DMS153 treated with DMSO at 0.1 percent for 48 hours (cell line): ENCODE results near the gene SNX9.
"Not testable (repeated sequence)": the region's sequence is repeated elsewhere in the genome, so short reads cannot be mapped to it uniquely, and the experiment has no call there.

Source experiments
- DNase-seq: peaks from one replicate; lab custom pipeline; 2025; ENCODE audit not compliant: unreplicated experiment; lab: John Stamatoyannopoulos, UW

Gene SNX9

DNA sequence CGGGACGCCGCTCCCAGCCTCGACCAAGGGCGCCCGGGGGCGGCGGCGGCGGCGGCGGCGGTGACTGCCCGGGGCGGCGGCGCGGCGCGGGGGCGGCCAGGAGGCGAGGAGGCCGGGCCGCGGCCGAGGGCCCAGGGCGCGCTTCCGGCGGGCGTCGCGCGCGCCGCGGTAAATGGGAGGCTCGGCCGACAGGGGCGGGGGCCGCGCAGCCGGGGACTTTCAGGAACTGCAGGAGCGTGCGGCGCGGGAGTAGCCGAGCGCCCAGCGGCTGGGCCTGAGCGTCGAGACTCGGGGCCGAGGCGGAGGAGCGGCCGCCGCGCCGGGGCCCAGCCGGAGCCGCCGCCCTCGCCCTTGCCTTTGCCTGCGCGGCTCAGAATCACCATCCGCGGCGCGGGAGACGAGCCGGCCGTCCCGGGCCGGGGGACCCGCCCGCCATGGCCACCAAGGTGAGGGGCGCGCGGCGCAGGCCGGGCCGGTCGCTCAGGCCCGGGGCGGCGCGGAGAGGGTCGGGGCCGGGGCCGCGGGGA, at the start of gene SNX9:
TSS of gene SNX9 (plus strand) at position 246 of the 527 bp plus-strand sequence. CDS start at position 435, 189 bp downstream.
- peak; percentile 65 for DNase-seq

GRCh38 chr6:157773248-157773773, 49.7 kb upstream of the SNX9 start:
- DNase-seq = no peak

- DNase-seq = no peak
Measured at GRCh38 chr6:157774153-157775135, 48.6 kb upstream of the SNX9 start.

DNA sequence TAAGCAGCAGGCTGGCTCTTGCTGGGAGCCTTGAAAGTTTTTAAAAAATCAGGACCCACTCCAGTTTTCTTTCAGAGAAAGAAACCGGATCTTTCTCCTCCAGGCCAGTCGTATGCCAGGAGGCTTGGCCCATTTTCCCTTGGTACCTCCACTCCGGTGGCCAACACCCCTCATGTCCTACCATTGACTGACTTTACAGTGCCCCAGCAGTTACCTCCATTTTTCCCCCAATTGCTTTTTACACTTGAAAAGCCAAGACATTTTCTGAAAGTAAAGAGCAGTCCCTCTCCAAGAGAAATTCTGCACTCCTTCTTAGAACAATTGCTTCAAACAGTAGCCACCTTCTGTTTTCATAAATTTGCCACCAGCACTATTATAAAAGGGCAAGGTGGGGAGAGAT, 47.7 kb upstream of the SNX9 start:
- no peak for DNase-seq

- DNase-seq = no peak
Measured at GRCh38 chr6:157777344-157777743, 45.7 kb upstream of the SNX9 start.

DNA sequence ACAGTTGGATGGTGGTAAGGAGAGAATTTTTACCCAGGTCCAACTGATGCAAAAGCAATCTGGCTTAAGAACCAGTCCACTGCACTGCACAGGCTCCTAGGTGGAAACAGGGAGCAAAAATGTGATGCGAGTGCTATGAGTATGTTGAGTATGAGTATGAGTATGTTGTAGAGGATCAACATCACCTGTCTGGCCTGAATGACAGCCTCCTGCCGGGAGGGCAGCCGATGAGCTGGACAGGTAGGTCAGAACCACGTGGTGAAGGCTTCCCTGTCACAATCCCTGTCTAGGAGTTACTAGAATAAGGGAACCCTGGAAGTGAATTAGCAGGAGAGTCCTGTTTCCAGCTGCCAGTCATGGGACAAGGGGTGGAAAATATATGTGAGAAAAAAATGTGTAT, 44.3 kb upstream of the SNX9 start:
- no peak for DNase-seq

GRCh38 chr6:157779705-157780604, 43.1 kb upstream of the SNX9 start:
- DNase-seq = no peak

DNA sequence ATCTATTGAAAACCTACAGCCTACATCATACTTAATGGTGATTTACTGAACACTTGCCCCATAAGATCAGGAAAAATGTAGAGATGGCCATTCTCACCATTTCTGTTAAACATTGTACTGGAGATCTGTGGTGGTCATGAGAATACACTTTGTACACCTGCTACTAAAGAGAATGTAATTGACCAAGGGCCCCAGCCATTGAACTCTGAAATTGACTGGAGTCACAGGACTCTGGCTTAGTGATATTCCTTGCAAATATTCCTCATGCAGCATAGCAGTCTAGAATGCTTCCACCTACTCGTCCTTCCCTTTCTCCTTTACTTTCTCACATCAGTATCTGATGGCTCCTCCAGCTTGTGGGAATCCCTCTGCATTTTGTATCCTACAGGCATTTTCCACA, 37.4 kb upstream of the SNX9 start:
- no peak for DNase-seq

- DNase-seq = no peak
Measured at GRCh38 chr6:157786221-157786620, 36.8 kb upstream of the SNX9 start.

DNA sequence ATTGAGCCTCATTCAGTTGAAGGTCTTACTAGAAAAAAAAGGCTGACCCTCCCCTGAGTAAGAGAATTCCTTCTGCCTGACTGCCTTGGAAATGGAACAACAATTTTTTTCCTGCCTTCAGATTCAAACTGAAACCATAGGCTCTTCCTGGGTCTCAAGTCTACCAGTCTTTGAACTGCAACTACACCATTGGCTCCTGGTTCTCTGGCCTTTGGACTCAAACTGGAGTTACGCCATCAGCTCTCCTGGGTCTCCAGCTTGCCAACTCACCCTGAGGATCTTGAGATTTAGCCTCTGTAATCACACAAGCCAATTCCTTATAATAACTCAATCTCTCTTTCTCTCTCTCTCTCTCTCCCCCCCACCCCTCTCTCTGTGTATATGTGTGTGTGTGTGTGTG, 36.0 kb upstream of the SNX9 start:
- DNase-seq = no peak

GRCh38 chr6:157788180-157788579, 34.9 kb upstream of the SNX9 start:
- no peak for DNase-seq

DNA sequence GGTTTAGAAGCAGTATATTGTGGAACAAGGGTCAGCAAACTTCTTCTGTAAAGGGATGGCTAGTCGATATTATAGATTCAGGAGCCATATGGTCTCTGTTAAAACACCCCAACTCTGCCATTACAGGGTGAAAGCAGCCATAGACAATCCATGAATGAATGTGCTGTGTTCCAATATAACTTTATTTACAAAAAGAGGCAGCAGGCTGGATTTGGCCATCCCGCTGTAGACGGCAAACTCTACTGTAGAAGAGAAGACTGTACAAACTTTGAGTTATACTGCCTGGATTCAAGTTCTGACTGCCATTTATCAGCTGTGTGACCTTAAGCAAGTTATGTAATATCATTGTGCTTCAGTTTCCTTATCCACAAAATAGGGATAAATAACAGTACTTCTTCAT, 33.7 kb upstream of the SNX9 start:
- DNase-seq = no peak

- no peak for DNase-seq
Measured at GRCh38 chr6:157789861-157790260, 33.2 kb upstream of the SNX9 start.

- no peak for DNase-seq
Measured at GRCh38 chr6:157790548-157791160, 32.4 kb upstream of the SNX9 start.

GRCh38 chr6:157791450-157791849, 31.6 kb upstream of the SNX9 start:
- DNase-seq = no peak

- no peak for DNase-seq
Measured at GRCh38 chr6:157792671-157793070, 30.4 kb upstream of the SNX9 start.

GRCh38 chr6:157794012-157794411, 29.0 kb upstream of the SNX9 start:
- not testable (repeated sequence) for DNase-seq

DNA sequence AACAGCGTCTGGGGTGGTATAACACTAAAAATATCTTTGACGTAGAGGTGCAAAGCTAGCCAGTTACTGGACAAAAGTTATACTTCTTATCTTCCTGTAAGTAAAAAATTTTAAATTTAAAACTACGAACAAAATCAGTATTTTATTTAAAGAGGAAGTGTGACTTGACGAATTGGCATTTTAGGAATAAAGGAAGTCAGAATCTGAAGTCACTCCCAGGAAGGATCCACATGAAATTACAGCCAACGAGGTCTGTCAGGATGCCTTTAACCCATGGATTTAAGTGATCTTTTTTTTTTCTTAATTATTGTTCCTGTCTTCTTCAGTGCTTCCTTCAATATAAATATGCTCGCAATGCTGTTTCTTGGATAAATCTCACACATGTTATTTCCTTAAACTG, 27.2 kb upstream of the SNX9 start:
- DNase-seq = no peak

DNA sequence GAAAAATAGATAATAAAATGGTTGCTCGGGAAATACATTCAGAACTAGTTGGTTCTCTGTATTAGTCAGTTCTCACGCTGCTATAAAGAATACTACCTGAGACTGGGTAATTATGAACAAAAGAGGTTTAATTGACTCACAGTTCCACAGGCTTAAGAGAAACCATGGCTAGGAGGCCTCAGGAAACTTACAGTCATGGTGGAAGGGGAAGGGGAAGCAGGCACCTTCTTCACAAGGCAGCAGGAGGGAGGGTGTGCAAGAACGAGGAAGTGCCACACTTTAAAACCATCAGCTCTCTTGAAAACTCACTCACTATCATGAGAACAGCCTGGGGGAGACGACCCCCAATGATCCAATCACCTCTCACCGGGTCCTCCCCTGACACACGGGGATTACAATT, 24.2 kb upstream of the SNX9 start:
- DNase-seq = no peak

- not testable (repeated sequence) for DNase-seq
Measured at GRCh38 chr6:157799561-157799960, 23.5 kb upstream of the SNX9 start.
